SK-N-MC (cell line): ENCODE measurements around the gene ACYP1.

Experiments used
- DNase-seq: peaks from one replicate; pipeline ENCODE4 v3.0.0-alpha.2; 2011; ENCODE audit warnings: low read depth, low spot score
- H3K27ac ChIP-seq: fragments of 200-600 bp; sonication (generic); 2 replicates; pipeline ENCODE4 v1.5.1; 2016; ENCODE audit warnings: mixed run types
- H3K36me3 ChIP-seq: fragments of 200-600 bp; sonication (generic); 2 replicates; pipeline ENCODE4 v1.6.1; 2017; ENCODE audit warnings: antibody characterized with exemption, low read length, mixed read lengths; ENCODE audit not compliant: insufficient read depth
- H3K4me3 ChIP-seq: fragments of 200-600 bp; sonication (generic); 2 replicates; pipeline ENCODE4 v1.5.1; 2016
- H3K9ac ChIP-seq: fragments of 200-600 bp; sonication (generic); 2 replicates; pipeline ENCODE4 v1.8.0; 2017; ENCODE audit warnings: mixed run types, mixed read lengths; ENCODE audit not compliant: insufficient read length
- H3K9me3 ChIP-seq: fragments of 200-600 bp; sonication (generic); 2 replicates; pipeline ENCODE4 v1.6.1; 2017; ENCODE audit warnings: low read depth, mild to moderate bottlenecking, antibody characterized with exemption, low read length, moderate library complexity, mixed read lengths
- EZH2 ChIP-seq: fragments of 200-600 bp; sonication (generic); IDR thresholded peaks from one replicate; pipeline ENCODE4 v1.6.1; 2017; ENCODE audit warnings: antibody characterized with exemption
- FOXP2 ChIP-seq: optimal IDR thresholded peaks from 2 replicates; pipeline ENCODE3; 2011; ENCODE audit warnings: mild to moderate bottlenecking, moderate library complexity; ENCODE audit not compliant: insufficient read depth; ENCODE audit errors: extremely low read length, control extremely low read depth
- POLR2AphosphoS5 ChIP-seq: IDR thresholded peaks from 2 replicates; pipeline ENCODE4 v1.6.1; 2012; ENCODE audit warnings: mild to moderate bottlenecking, low read depth, low read length, borderline replicate concordance

Gene ACYP1

GRCh38 chr14:75092698-75093097 lies 28.9 kb upstream of the ACYP1 start:
- peaks cover 32% of the 10 kb centered on the region for H3K36me3 ChIP-seq

GRCh38 chr14:75091251-75091650 lies 27.4 kb upstream of the ACYP1 start:
- no peak for DNase-seq
- no peak overlapping the region for H3K27ac ChIP-seq
- H3K9me3 ChIP-seq = no peaks in the 10 kb centered on the region
- TF ChIP-seq POLR2AphosphoS5 (no peak), EZH2 (no peak), FOXP2 (no peak)
- H3K9ac ChIP-seq = no peak overlapping the region
- no peak overlapping the region for H3K4me3 ChIP-seq
- H3K36me3 ChIP-seq = peaks cover 37% of the 10 kb centered on the region

More at GRCh38 chr14:75092698-75093097, 28.9 kb upstream of the ACYP1 start:
- no peaks in the 10 kb centered on the region for H3K9me3 ChIP-seq
- no peak overlapping the region for H3K4me3 ChIP-seq
- TF ChIP-seq FOXP2 (no peak), EZH2 (no peak), POLR2AphosphoS5 (no peak)
- no peak for DNase-seq
- H3K27ac ChIP-seq = peak overlapping the region; percentile 49; the same call in 1 of the 2 replicates
- H3K9ac ChIP-seq = peak overlapping the region; percentile 3

GRCh38 chr14:75090353-75090752 lies 26.5 kb upstream of the ACYP1 start:
- H3K9ac ChIP-seq = no peak overlapping the region
- DNase-seq = no peak
- H3K27ac ChIP-seq = no peak overlapping the region; the same call in 1 of the 2 replicates
- no peak overlapping the region for H3K4me3 ChIP-seq
- no peaks in the 10 kb centered on the region for H3K9me3 ChIP-seq
- TF ChIP-seq FOXP2 = no peak
- no peak for TF ChIP-seq POLR2AphosphoS5
- no peak for TF ChIP-seq EZH2
- H3K36me3 ChIP-seq = peaks cover 37% of the 10 kb centered on the region

GRCh38 chr14:75088566-75089373 lies 24.9 kb upstream of the ACYP1 start:
- H3K9ac ChIP-seq = no peak overlapping the region
- no peaks in the 10 kb centered on the region for H3K9me3 ChIP-seq
- H3K4me3 ChIP-seq = no peak overlapping the region
- no peak overlapping the region for H3K27ac ChIP-seq
- TF ChIP-seq POLR2AphosphoS5 (no peak), FOXP2 (no peak), EZH2 (no peak)
- DNase-seq = peak; percentile 61
- H3K36me3 ChIP-seq = peaks cover 41% of the 10 kb centered on the region

- no peak for DNase-seq
- Histone ChIP-seq H3K27ac (no peak overlapping the region), H3K9me3 (no peaks in the 10 kb centered on the region), H3K9ac (no peak overlapping the region), H3K4me3 (no peak overlapping the region), H3K36me3 (peaks cover 39% of the 10 kb centered on the region)
- TF ChIP-seq EZH2 = no peak
- TF ChIP-seq POLR2AphosphoS5 = no peak
- no peak for TF ChIP-seq FOXP2
These were observed 24.3 kb upstream of the ACYP1 start for GRCh38 chr14:75088153-75088552.

- Histone ChIP-seq H3K9me3 (no peaks in the 10 kb centered on the region), H3K27ac (no peak overlapping the region), H3K36me3 (peaks cover 34% of the 10 kb centered on the region), H3K9ac (no peak overlapping the region), H3K4me3 (no peak overlapping the region)
- TF ChIP-seq EZH2 (no peak), POLR2AphosphoS5 (no peak), FOXP2 (no peak)
- no peak for DNase-seq
These were observed 20.7 kb upstream of the ACYP1 start for GRCh38 chr14:75084513-75084912.

- no peak overlapping the region for H3K9ac ChIP-seq
These were observed 19.4 kb upstream of the ACYP1 start for GRCh38 chr14:75083271-75083670.

GRCh38 chr14:75081660-75082229 lies 17.9 kb upstream of the ACYP1 start:
- TF ChIP-seq POLR2AphosphoS5 (no peak), EZH2 (no peak), FOXP2 (no peak)
- H3K27ac ChIP-seq = 0 out of 2 replicates have a peak overlapping the region, but pooled peaks have one; percentile 22
- no peaks in the 10 kb centered on the region for H3K9me3 ChIP-seq
- peaks cover 20% of the 10 kb centered on the region; the same call in 1 of the 2 replicates for H3K36me3 ChIP-seq
- H3K4me3 ChIP-seq = no peak overlapping the region
- no peak overlapping the region for H3K9ac ChIP-seq
- DNase-seq = no peak

More at GRCh38 chr14:75083271-75083670, 19.4 kb upstream of the ACYP1 start:
- no peak for TF ChIP-seq EZH2
- no peak for TF ChIP-seq POLR2AphosphoS5
- TF ChIP-seq FOXP2 = no peak
- Histone ChIP-seq H3K36me3 (peaks cover 32% of the 10 kb centered on the region), H3K9me3 (no peaks in the 10 kb centered on the region), H3K4me3 (no peak overlapping the region), H3K27ac (no peak overlapping the region)
- DNase-seq = no peak
